IPS-11a (cell line): ENCODE measurements around the gene JUND.
A peak's percentile ranks its signal among the peaks of the same experiment; 100 is the strongest.

Source experiments
- H3K4me3 ChIP-seq: one replicate; pipeline ENCODE4 v1.5.1; 2013; ENCODE audit warnings: low read depth, low read length, control low read depth

JUND gene

GRCh38 chr19:18308948-18309325, 27.5 kb upstream of the JUND start:
- H3K4me3 ChIP-seq = no peak overlapping the region

- no peak overlapping the region for H3K4me3 ChIP-seq
Observed at GRCh38 chr19:18308051-18308947, 26.9 kb upstream of the JUND start.

- H3K4me3 ChIP-seq = no peak overlapping the region
Observed at GRCh38 chr19:18307271-18307681, 25.9 kb upstream of the JUND start.

- H3K4me3 ChIP-seq = no peak overlapping the region
Observed at GRCh38 chr19:18306888-18307260, 25.5 kb upstream of the JUND start.

GRCh38 chr19:18306209-18306887, 24.9 kb upstream of the JUND start:
- no peak overlapping the region for H3K4me3 ChIP-seq

- no peak overlapping the region for H3K4me3 ChIP-seq
Observed at GRCh38 chr19:18304458-18305310, 23.3 kb upstream of the JUND start.

GRCh38 chr19:18304208-18304457, 22.7 kb upstream of the JUND start:
- no peak overlapping the region for H3K4me3 ChIP-seq

GRCh38 chr19:18301718-18302111, 20.3 kb upstream of the JUND start:
- H3K4me3 ChIP-seq = no peak overlapping the region

- no peak overlapping the region for H3K4me3 ChIP-seq
Observed at GRCh38 chr19:18300930-18301717, 19.7 kb upstream of the JUND start.

GRCh38 chr19:18299654-18300053, 18.2 kb upstream of the JUND start:
- no peak overlapping the region for H3K4me3 ChIP-seq

- no peak overlapping the region for H3K4me3 ChIP-seq
Observed at GRCh38 chr19:18298601-18299000, 17.2 kb upstream of the JUND start.

- no peak overlapping the region for H3K4me3 ChIP-seq
Observed at GRCh38 chr19:18297308-18297707, 15.9 kb upstream of the JUND start.

- H3K4me3 ChIP-seq = no peak overlapping the region
Observed at GRCh38 chr19:18295034-18295451, 13.6 kb upstream of the JUND start.

- no peak overlapping the region for H3K4me3 ChIP-seq
Observed at GRCh38 chr19:18294467-18294864, 13.0 kb upstream of the JUND start.

- H3K4me3 ChIP-seq = no peak overlapping the region
Observed at GRCh38 chr19:18293642-18294466, 12.4 kb upstream of the JUND start.

- peak overlapping the region; percentile 73 for H3K4me3 ChIP-seq
Observed at GRCh38 chr19:18292810-18293641, 11.6 kb upstream of the JUND start.

- peak overlapping the region; percentile 73 for H3K4me3 ChIP-seq
Observed at GRCh38 chr19:18292462-18292809, 11.0 kb upstream of the JUND start.

GRCh38 chr19:18291590-18292461, 10.4 kb upstream of the JUND start:
- H3K4me3 ChIP-seq = peak overlapping the region; percentile 73
